H1 (cell line): ENCODE data around the gene MROH8. TPM values are rescaled to one million over a fixed set of nuclear protein-coding genes. Genes with fewer than 3 reads are reported as not detected.

Source experiments
- CTCF ChIA-PET: fragments of 300-600 bp; sonication (Branson Sonifier 250); formaldehyde crosslinking; loops from one replicate; lab custom pipeline; 2021; ENCODE audit not compliant: partially characterized antibody; lab: Charles Lee
- POLR2A ChIA-PET: fragments of 300-600 bp; sonication (Branson Sonifier 250); formaldehyde crosslinking; loops from one replicate; lab custom pipeline; 2021; ENCODE audit warnings: inconsistent platforms; ENCODE audit not compliant: partially characterized antibody; lab: Charles Lee
- DNase-seq, 2 experiments: peaks; one replicate each; pipeline versions ENCODE4 v3.0.0 to v3.0.0-alpha.2; 2010 to 2022; ENCODE audit warnings: low spot score in 2 of 2, low read depth in 1 of 2, mixed read lengths in 1 of 2
- FAIRE-seq: peaks from 2 replicates; lab custom pipeline; 2011; peaks lifted over from hg19 to GRCh38; lab: Jason Lieb, UNC
- H2AFZ ChIP-seq: 2 replicates; pipeline ENCODE4 v1.8.1; 2012; ENCODE audit warnings: low read length, inconsistent platforms
- H2AK5ac ChIP-seq: 2 replicates; pipeline ENCODE4 v1.6.1; 2013; ENCODE audit warnings: low read depth, low read length
- H2BK120ac ChIP-seq: replicated peaks from 2 replicates; pipeline ENCODE3; 2013; ENCODE audit warnings: low read depth, low read length, inconsistent platforms
- H2BK12ac ChIP-seq: 2 replicates; pipeline ENCODE4 v1.6.1; 2013; ENCODE audit warnings: low read depth, low read length
- H2BK15ac ChIP-seq: 2 replicates; pipeline ENCODE4 v1.6.1; 2013; ENCODE audit warnings: low read length
- H2BK20ac ChIP-seq: 2 replicates; pipeline ENCODE4 v1.6.1; 2013; ENCODE audit warnings: low read length
- H2BK5ac ChIP-seq: 2 replicates; pipeline ENCODE4 v1.6.1; 2013; ENCODE audit warnings: low read depth, low read length
- H3K14ac ChIP-seq: 2 replicates; pipeline ENCODE4 v1.6.1; 2013; ENCODE audit warnings: inconsistent platforms; ENCODE audit not compliant: insufficient read length
- H3K18ac ChIP-seq: 2 replicates; pipeline ENCODE4 v1.6.1; 2013; ENCODE audit warnings: low read length; ENCODE audit errors: extremely low read depth
- H3K23ac ChIP-seq: 2 replicates; pipeline ENCODE4 v1.6.1; 2013; ENCODE audit warnings: inconsistent platforms; ENCODE audit not compliant: insufficient read length
- H3K23me2 ChIP-seq: 2 replicates; pipeline ENCODE4 v1.6.1; 2013; ENCODE audit warnings: low read depth, low read length
- H3K27ac ChIP-seq: 2 replicates; pipeline ENCODE4 v1.6.1; 2011; ENCODE audit warnings: low read depth, low read length, inconsistent platforms
- H3K27me3 ChIP-seq, 4 experiments: replicated peaks in 1 of 4; 1 replicate in 1 of 4; 2 replicates in 3 of 4; pipeline versions ENCODE4 v1.6.1 to v1.8.1; 2011 to 2013; ENCODE audit warnings: low read length in 3 of 4, mild to moderate bottlenecking in 3 of 4, inconsistent platforms in 2 of 4, mixed read lengths in 2 of 4, moderate library complexity in 1 of 4; ENCODE audit not compliant: control insufficient read depth in 3 of 4, insufficient read depth in 3 of 4; ENCODE audit errors: extremely low read depth in 1 of 4
- H3K36me3 ChIP-seq, 4 experiments: 2 replicates each; pipeline versions ENCODE4 v1.6.1 to v1.8.1; 2011 to 2013; ENCODE audit warnings: mild to moderate bottlenecking in 4 of 4, low read length in 3 of 4, moderate library complexity in 2 of 4, control low read depth in 1 of 4, inconsistent platforms in 1 of 4; ENCODE audit not compliant: insufficient read depth in 4 of 4, control insufficient read depth in 2 of 4
- H3K4ac ChIP-seq: replicated peaks from 2 replicates; pipeline ENCODE3; 2013; ENCODE audit warnings: low read length, low read depth, mixed read lengths, inconsistent platforms; ENCODE audit not compliant: insufficient read length
- H3K4me1 ChIP-seq, 4 experiments: replicated peaks in 1 of 4; 1 replicate in 1 of 4; 2 replicates in 3 of 4; pipeline versions ENCODE4 v1.6.1 to v1.8.1; 2011 to 2013; ENCODE audit warnings: low read length in 3 of 4, inconsistent platforms in 2 of 4, mixed read lengths in 1 of 4; ENCODE audit not compliant: insufficient read depth in 4 of 4, control insufficient read depth in 3 of 4
- H3K4me2 ChIP-seq, 2 experiments: 2 replicates each; pipeline versions ENCODE4 v1.6.1 to v1.8.1; 2011 to 2013; ENCODE audit warnings: low read depth in 2 of 2, low read length in 2 of 2, control low read depth in 1 of 2, inconsistent platforms in 1 of 2, mild to moderate bottlenecking in 1 of 2; ENCODE audit not compliant: insufficient read depth in 1 of 2
- H3K4me3 ChIP-seq, 4 experiments: fragments of 200-600, 300-600 bp in 1 of 4; sonication (generic), shearing (Covaris generic), sonication (Bioruptor Twin) in 1 of 4; 2 replicates each; pipeline versions ENCODE4 v1.5.1 to v1.8.1; 2011 to 2016; ENCODE audit warnings: low read length in 4 of 4, low read depth in 3 of 4, control low read depth in 2 of 4, inconsistent platforms in 2 of 4, mild to moderate bottlenecking in 2 of 4, mixed read lengths in 1 of 4, moderate library complexity in 1 of 4; ENCODE audit not compliant: insufficient read depth in 2 of 4; ENCODE audit errors: extremely low read depth in 1 of 4
- H3K56ac ChIP-seq: replicated peaks from 2 replicates; pipeline ENCODE3; 2013; ENCODE audit warnings: low read depth, mild to moderate bottlenecking, mixed read lengths, low read length, inconsistent platforms; ENCODE audit not compliant: insufficient read length
- H3K79me1 ChIP-seq: 2 replicates; pipeline ENCODE4 v1.6.1; 2013; ENCODE audit warnings: low read depth, low read length, control low read depth
- H3K79me2 ChIP-seq, 2 experiments: 2 replicates each; pipeline versions ENCODE4 v1.6.1 to v1.8.1; 2012 to 2013; ENCODE audit warnings: low read length in 2 of 2, mild to moderate bottlenecking in 2 of 2, inconsistent platforms in 1 of 2; ENCODE audit not compliant: insufficient read depth in 2 of 2, control insufficient read depth in 1 of 2
- H3K9ac ChIP-seq, 4 experiments: replicated peaks in 1 of 4; 1 replicate in 1 of 4; 2 replicates in 3 of 4; pipeline versions ENCODE4 v1.6.1 to v1.8.1; 2011 to 2013; ENCODE audit warnings: low read depth in 3 of 4, low read length in 3 of 4, control low read depth in 2 of 4, mild to moderate bottlenecking in 2 of 4, moderate library complexity in 2 of 4, inconsistent platforms in 1 of 4; ENCODE audit errors: extremely low read depth in 1 of 4
- H3K9me3 ChIP-seq, 2 experiments: 2 replicates each; pipeline versions ENCODE4 v1.6.1 to v1.8.1; 2012 to 2013; ENCODE audit warnings: mild to moderate bottlenecking in 2 of 2, moderate library complexity in 2 of 2, control low read depth in 1 of 2, inconsistent platforms in 1 of 2, low read depth in 1 of 2, low read length in 1 of 2, mixed read lengths in 1 of 2; ENCODE audit not compliant: insufficient read depth in 2 of 2
- H4K20me1 ChIP-seq, 2 experiments: replicated peaks in 1 of 2; 2 replicates each; pipeline versions ENCODE3 to v1.8.1; 2011 to 2013; ENCODE audit warnings: inconsistent platforms in 2 of 2, low read length in 2 of 2, mild to moderate bottlenecking in 1 of 2; ENCODE audit not compliant: insufficient read depth in 2 of 2, control insufficient read depth in 1 of 2
- H4K5ac ChIP-seq: 2 replicates; pipeline ENCODE4 v1.6.1; 2013; ENCODE audit warnings: low read length, low read depth, mixed read lengths, inconsistent platforms; ENCODE audit not compliant: insufficient read length
- H4K8ac ChIP-seq: 2 replicates; pipeline ENCODE4 v1.8.0; 2013; ENCODE audit warnings: mild to moderate bottlenecking, moderate library complexity, low read length, inconsistent platforms; ENCODE audit not compliant: insufficient read depth; ENCODE audit errors: extremely low read depth
- H4K91ac ChIP-seq: replicated peaks from 2 replicates; pipeline ENCODE3; 2013; ENCODE audit warnings: low read length, mixed read lengths, inconsistent platforms; ENCODE audit not compliant: insufficient read length
- CTBP2 ChIP-seq: IDR thresholded peaks from 2 replicates; pipeline ENCODE4 v1.7.0; 2011; ENCODE audit warnings: borderline replicate concordance, mild to moderate bottlenecking, moderate library complexity, mixed read lengths, low read length; ENCODE audit not compliant: insufficient read depth, insufficient read length
- FOSL1 ChIP-seq: IDR thresholded peaks from 2 replicates; pipeline ENCODE4 v1.6.1; 2011; ENCODE audit warnings: mild to moderate bottlenecking, low read depth, low read length, moderate library complexity; ENCODE audit not compliant: insufficient read depth
- POU5F1 ChIP-seq: IDR thresholded peaks from 2 replicates; pipeline ENCODE4 v1.6.1; 2011; ENCODE audit warnings: low read depth, mild to moderate bottlenecking, low read length, moderate library complexity
- RAD21 ChIP-seq, 2 experiments: IDR thresholded peaks in 1 of 2; conservative IDR thresholded peaks in 1 of 2; 2 replicates each; pipeline ENCODE4 v1.6.1; 2011; ENCODE audit warnings: low read depth in 2 of 2, low read length in 2 of 2, improper control_type of control experiment in 1 of 2, inconsistent platforms in 1 of 2, mild to moderate bottlenecking in 1 of 2, moderate library complexity in 1 of 2
- WGBS, 2 experiments: shearing (Covaris generic) in 1 of 2; methylation state at CpG; one replicate each; pipeline versions ENCODE4 v1.1.6 to v1.1.7; 2013 to 2015; ENCODE audit warnings: low lambda C conversion rate in 2 of 2, mixed read lengths in 2 of 2, inconsistent platforms in 1 of 2, low coverage in 1 of 2, missing lambda C conversion rate in 1 of 2; ENCODE audit not compliant: insufficient replicate concordance in 2 of 2, insufficient coverage in 1 of 2, insufficient read length in 1 of 2; ENCODE audit errors: extremely low coverage in 1 of 2, missing lambda C conversion rate in 1 of 2; 5-methylcytosine and 5-hydroxymethylcytosine counted together
- polyA plus RNA-seq, 7 experiments: library from polyadenylated mRNA; depleted of rRNA in 3 of 7; stranded (reverse) in 5 of 7; unstranded in 2 of 7; fragments of >200 nt in 5 of 7; fragments of 200-250 nt in 2 of 7; gene quantifications; 1 replicate in 5 of 7; 2 replicates in 1 of 7; 4 replicates in 1 of 7; pipeline versions ENCODE4 v1.2.1 to v1.2.3, GENCODE V29; 2011 to 2013; ENCODE audit warnings: missing spikeins in 2 of 7, mixed read lengths in 2 of 7
- total RNA-seq: library from RNA; stranded (reverse); fragmentation: NEBNext Ultra II Directional; extraction: Animal tissue kit (Norgen Biotek cat#: 25700); gene quantifications from 2 replicates; pipeline ENCODE4 v1.2.1, GENCODE V29; 2021
- TF ChIP-seq, protein P1 (sequence below), 3 experiments: IDR thresholded peaks; 1 replicate in 2 of 3; 2 replicates in 1 of 3; pipeline versions ENCODE4 v1.5.1 to v1.6.1; 2011; ENCODE audit warnings: low read length in 3 of 3, mild to moderate bottlenecking in 3 of 3, inconsistent platforms in 2 of 3, low read depth in 1 of 3, moderate library complexity in 1 of 3; ENCODE audit not compliant: insufficient read depth in 1 of 3; ENCODE audit errors: control extremely low read depth in 1 of 3

Gene MROH8
- total and polyA plus RNA-seq, 2 of the 8 experiments (the other 6 are each of a cell fraction or from before 2014, with no cell fraction given): 0.50 to 0.86 TPM

DNA sequence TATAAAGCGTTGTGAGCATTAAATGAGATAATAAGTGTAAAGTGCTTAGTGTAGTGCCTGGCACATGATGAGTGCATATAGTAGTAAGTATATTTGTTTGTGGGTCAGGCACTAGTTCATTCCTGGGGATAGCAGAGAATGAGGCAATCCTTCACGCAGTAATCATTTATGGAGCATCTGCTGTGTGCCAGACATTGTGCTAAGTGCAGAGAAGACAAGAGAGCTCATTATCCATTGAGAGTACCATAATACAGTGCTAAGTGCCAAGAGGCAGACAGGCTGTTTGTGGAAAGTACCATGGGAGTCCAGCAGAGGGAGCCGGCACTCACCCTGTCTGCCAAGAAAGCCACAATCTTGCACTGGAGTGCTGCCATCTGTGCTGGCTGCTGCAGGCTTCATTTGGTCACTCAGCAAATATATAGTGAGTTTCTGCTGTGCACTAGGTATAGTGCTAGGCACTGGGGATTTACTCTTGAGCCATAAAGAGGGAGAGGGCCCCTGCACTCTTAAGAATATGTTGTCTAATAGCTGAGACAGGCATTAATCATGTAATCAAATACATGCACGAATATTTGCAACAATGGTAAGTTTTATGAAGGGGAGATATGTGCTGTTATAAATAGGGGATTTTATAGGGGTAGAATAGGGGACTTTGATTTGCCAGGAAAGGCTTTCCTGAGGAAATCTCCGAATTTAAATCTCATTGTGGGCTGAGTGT is 12.9 kb upstream of the MROH8 start:
- no peak overlapping the region for H2BK12ac ChIP-seq
- H3K27me3 ChIP-seq: no peaks in the 10 kb centered on the region
- no peak overlapping the region for H3K14ac ChIP-seq
- TF ChIP-seq CTBP2 (no peak), RAD21 (IDR thresholded peaks at IDR 0.05 in 1 of 2, conservative IDR thresholded peaks at IDR 0.05 in 1 of 2; ENCODE audit: low read depth in 2 of 2, low read length in 2 of 2) (peak; percentile 23 to 53), POU5F1 (0 out of 2 replicates have a peak, but pooled peaks have one; percentile 27), FOSL1 (no peak)
- TF ChIP-seq, protein P1, sequence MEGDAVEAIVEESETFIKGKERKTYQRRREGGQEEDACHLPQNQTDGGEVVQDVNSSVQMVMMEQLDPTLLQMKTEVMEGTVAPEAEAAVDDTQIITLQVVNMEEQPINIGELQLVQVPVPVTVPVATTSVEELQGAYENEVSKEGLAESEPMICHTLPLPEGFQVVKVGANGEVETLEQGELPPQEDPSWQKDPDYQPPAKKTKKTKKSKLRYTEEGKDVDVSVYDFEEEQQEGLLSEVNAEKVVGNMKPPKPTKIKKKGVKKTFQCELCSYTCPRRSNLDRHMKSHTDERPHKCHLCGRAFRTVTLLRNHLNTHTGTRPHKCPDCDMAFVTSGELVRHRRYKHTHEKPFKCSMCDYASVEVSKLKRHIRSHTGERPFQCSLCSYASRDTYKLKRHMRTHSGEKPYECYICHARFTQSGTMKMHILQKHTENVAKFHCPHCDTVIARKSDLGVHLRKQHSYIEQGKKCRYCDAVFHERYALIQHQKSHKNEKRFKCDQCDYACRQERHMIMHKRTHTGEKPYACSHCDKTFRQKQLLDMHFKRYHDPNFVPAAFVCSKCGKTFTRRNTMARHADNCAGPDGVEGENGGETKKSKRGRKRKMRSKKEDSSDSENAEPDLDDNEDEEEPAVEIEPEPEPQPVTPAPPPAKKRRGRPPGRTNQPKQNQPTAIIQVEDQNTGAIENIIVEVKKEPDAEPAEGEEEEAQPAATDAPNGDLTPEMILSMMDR (IDR thresholded peaks at IDR 0.05; ENCODE audit: control extremely low read depth in 1 of 3, insufficient read depth in 1 of 3, low read depth in 1 of 3, low read length in 3 of 3): peak; percentile 83 to 97 (median 94)
- H3K56ac ChIP-seq: no peak overlapping the region
- no peak overlapping the region for H4K8ac ChIP-seq
- POLR2A ChIA-PET: interaction anchor here (0.8 to 5.8 kb wide), 3 partner anchors 11 to 37 kb away, joined by 3 to 57 read pairs (median 4); partner anchors contain the start of genes MROH8 and RPN2
- H2BK120ac ChIP-seq: no peak overlapping the region
- peaks cover 0 to 35% (median 3%) of the 10 kb centered on the region in 4 experiments; a peak in 3 of 8 replicates for H3K36me3 ChIP-seq
- H3K4me2 ChIP-seq: no peak overlapping the region
- no peaks in the 10 kb centered on the region for H3K23me2 ChIP-seq
- H3K23ac ChIP-seq: no peak overlapping the region
- no peak overlapping the region for H4K91ac ChIP-seq
- H3K79me1 ChIP-seq: peaks cover 17% of the 10 kb centered on the region
- H4K5ac ChIP-seq: no peak overlapping the region
- H3K9ac ChIP-seq: no peak overlapping the region
- no peak overlapping the region for H3K18ac ChIP-seq
- H2BK20ac ChIP-seq: no peak overlapping the region
- no peak overlapping the region for H3K4me3 ChIP-seq
- no peaks in the 10 kb centered on the region for H3K4me1 ChIP-seq
- no peak overlapping the region for H2AK5ac ChIP-seq
- H3K4ac ChIP-seq: no peak overlapping the region
- H3K27ac ChIP-seq: no peak overlapping the region
- peaks cover 10 to 23% of the 10 kb centered on the region in 2 experiments for H4K20me1 ChIP-seq
- H3K9me3 ChIP-seq: no peaks in the 10 kb centered on the region
- H2BK15ac ChIP-seq: no peak overlapping the region
- no peak for FAIRE-seq
- DNase-seq: peak; percentile 23 to 87
- peaks cover 17 to 90% of the 10 kb centered on the region in 2 experiments for H3K79me2 ChIP-seq
- no peak overlapping the region for H2BK5ac ChIP-seq
- 57% methylated on average over 5 of the region's 5 CpGs; no CpG with 5 or more reads in 1 of the 2 experiments for WGBS, 2 experiments
- CTCF ChIA-PET: interaction anchor here (0.6 to 4.2 kb wide), 35 partner anchors 9 to 631 kb away, joined by 3 to 39 read pairs (median 5); partner anchors contain the start of genes MROH8, RBL1 and RPN2
- no peak overlapping the region for H2AFZ ChIP-seq
